Measurements from ENCODE around the gene ZDHHC15.
"Not testable (repeated sequence)": the region's sequence is repeated elsewhere in the genome, so short reads cannot be mapped to it uniquely, and the experiment has no call there.

- not testable (repeated sequence) for TF ChIP-seq CTCF (IDR thresholded peaks at IDR 0.05; ENCODE audit: low read length); EZH2 (IDR thresholded peaks at IDR 0.05; ENCODE audit: borderline replicate concordance, low read length)
Measured at GRCh38 chrX:75407153-75407552, 115.7 kb downstream of the ZDHHC15 start.

All from OCI-LY1 (cell line).